ENCODE results near the gene DNAJC30.
"Not testable (repeated sequence)": the region's sequence is repeated elsewhere in the genome, so short reads cannot be mapped to it uniquely, and the experiment has no call there.

DNAJC30 gene

GRCh38 chr7:73680501-73680900 is 2.8 kb downstream of the DNAJC30 start:
- no peak for DNase-seq

- DNase-seq: no peak
Measured at GRCh38 chr7:73679709-73680108, 3.5 kb downstream of the DNAJC30 start.

- no peak for DNase-seq
Measured at GRCh38 chr7:73678862-73679261, 4.4 kb downstream of the DNAJC30 start.

- not testable (repeated sequence) for DNase-seq
Measured at GRCh38 chr7:73676062-73676461, 7.2 kb downstream of the DNAJC30 start.

- DNase-seq: no peak
Measured at GRCh38 chr7:73674468-73675124, 8.7 kb downstream of the DNAJC30 start.

GRCh38 chr7:73671857-73672445 is 11.3 kb downstream of the DNAJC30 start:
- DNase-seq: no peak

- no peak for DNase-seq
Measured at GRCh38 chr7:73671322-73671661, 12.0 kb downstream of the DNAJC30 start.

- no peak for DNase-seq
Measured at GRCh38 chr7:73669858-73670385, 13.3 kb downstream of the DNAJC30 start.

GRCh38 chr7:73669288-73669701 is 14.0 kb downstream of the DNAJC30 start:
- no peak for DNase-seq

- no peak for DNase-seq
Measured at GRCh38 chr7:73668886-73669230, 14.4 kb downstream of the DNAJC30 start.

- DNase-seq: no peak
Measured at GRCh38 chr7:73668103-73668885, 15.0 kb downstream of the DNAJC30 start.

- DNase-seq: no peak
Measured at GRCh38 chr7:73667344-73668102, 15.7 kb downstream of the DNAJC30 start, which contains the start of gene VPS37D. Gene VPS37D, plus strand, starts transcription at chr7:73667831. Its CDS starts 128 bp downstream, at chr7:73667959.

GRCh38 chr7:73663033-73663432 is 20.2 kb downstream of the DNAJC30 start:
- no peak for DNase-seq

GRCh38 chr7:73660594-73660993 is 22.7 kb downstream of the DNAJC30 start:
- not testable (repeated sequence) for DNase-seq

- no peak for DNase-seq
Measured at GRCh38 chr7:73659983-73660382, 23.3 kb downstream of the DNAJC30 start.

- DNase-seq: not testable (repeated sequence)
Measured at GRCh38 chr7:73655309-73655708, 27.9 kb downstream of the DNAJC30 start.

GRCh38 chr7:73652541-73652949 is 30.7 kb downstream of the DNAJC30 start:
- DNase-seq: no peak

GRCh38 chr7:73650524-73650923 is 32.7 kb downstream of the DNAJC30 start:
- DNase-seq: no peak

- DNase-seq: no peak
Measured at GRCh38 chr7:73649576-73649975, 33.7 kb downstream of the DNAJC30 start.

GRCh38 chr7:73648593-73649332 is 34.5 kb downstream of the DNAJC30 start:
- DNase-seq: no peak

GRCh38 chr7:73647725-73648592 is 35.3 kb downstream of the DNAJC30 start:
- DNase-seq: no peak

Data from cortex of kidney (tissue), 1 donor.